Occipital lobe (tissue), 2 donors: ENCODE data around the gene COL23A1. TPM values are rescaled to one million over a fixed set of nuclear protein-coding genes. Genes with fewer than 3 reads are reported as not detected.
"Not testable (repeated sequence)": the region's sequence is repeated elsewhere in the genome, so short reads cannot be mapped to it uniquely, and the experiment has no call there.

ENCODE experiments used
- DNase-seq: peaks from one replicate; lab custom pipeline; 2025; lab: John Stamatoyannopoulos, UW
- total RNA-seq: library from RNA; depleted of rRNA; stranded (reverse); fragments of >200 nt; gene quantifications from one replicate; pipeline ENCODE4 v1.2.3, GENCODE V29; 2014

COL23A1 gene
- total RNA-seq, 1 donor from 2014 or later, result 0.16 TPM

DNA sequence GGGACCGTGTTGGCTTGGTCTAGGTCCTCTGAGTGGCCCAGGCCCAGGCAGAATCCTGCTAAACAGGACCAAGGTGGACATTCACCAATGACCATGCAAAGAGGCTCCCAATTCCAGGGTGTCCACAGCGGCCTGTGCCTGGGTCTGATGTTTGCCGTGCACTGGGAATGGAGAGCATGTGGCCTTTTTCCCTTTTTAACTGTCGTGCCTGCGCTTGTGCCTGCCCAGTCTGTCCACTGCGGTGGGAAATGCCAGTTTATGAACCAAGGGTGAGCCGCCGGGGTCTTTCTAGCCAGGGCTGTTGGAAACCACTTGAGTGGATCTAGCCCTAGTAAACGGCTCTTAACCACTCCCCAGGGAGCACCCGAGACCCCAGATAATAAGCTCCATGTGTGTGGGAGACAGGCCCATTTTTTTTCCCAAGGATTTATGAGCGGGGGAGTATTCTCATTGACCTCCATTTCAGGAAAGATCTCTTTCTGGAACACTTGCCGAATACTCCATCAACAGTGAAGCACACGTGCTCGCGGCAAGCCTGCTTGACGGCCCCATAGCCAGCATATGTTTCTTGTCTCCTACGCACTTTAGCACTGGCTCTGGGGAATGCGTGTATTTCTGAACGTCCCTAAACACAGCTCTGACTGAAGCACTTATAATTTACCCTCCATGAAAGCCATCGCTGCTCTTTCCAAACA is 264.4 kb downstream of the COL23A1 start:
- DNase-seq, result no peak

DNA sequence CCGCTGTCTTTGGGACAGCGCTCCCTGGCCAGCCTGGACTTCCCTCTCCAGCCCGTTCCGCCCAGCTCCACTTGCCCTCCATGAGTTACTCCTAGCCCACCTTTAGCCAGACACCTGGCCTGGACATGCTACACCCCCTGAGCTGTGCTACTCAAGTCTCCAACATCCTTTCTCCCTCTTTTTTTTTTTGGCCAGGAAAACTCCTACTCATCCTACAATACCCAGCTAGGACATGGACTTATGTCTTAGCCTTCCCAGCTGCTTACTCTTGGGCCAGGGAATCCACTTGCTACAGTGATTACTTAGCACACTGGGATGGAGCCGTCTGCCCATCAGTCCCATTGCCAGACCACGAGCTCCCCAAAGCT is 264.9 kb downstream of the COL23A1 start:
- no peak for DNase-seq

- DNase-seq, result no peak
Measured at GRCh38 chr5:178324481-178325310, 265.5 kb downstream of the COL23A1 start.

DNA sequence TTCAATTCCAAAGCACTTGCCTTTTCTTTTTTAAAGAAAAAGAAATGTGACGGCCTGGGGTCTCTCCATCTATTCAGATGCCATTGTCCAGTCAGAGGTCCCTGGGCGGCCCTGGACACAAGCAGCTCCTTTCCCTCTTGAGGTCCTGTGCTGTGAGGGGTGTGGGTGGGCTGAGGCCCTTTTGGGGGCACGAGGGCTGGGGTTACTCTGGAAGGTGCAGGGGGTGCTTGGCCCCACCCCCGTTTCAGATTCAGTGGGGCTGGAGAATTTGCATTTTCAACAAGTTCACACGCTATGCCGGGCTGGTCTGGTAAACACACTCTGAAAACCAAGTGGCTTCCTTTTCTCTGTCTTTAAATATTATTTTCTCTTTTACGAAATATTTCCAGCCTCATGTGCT is 266.2 kb downstream of the COL23A1 start:
- no peak for DNase-seq

GRCh38 chr5:178323541-178323865 is 266.7 kb downstream of the COL23A1 start:
- no peak for DNase-seq

DNA sequence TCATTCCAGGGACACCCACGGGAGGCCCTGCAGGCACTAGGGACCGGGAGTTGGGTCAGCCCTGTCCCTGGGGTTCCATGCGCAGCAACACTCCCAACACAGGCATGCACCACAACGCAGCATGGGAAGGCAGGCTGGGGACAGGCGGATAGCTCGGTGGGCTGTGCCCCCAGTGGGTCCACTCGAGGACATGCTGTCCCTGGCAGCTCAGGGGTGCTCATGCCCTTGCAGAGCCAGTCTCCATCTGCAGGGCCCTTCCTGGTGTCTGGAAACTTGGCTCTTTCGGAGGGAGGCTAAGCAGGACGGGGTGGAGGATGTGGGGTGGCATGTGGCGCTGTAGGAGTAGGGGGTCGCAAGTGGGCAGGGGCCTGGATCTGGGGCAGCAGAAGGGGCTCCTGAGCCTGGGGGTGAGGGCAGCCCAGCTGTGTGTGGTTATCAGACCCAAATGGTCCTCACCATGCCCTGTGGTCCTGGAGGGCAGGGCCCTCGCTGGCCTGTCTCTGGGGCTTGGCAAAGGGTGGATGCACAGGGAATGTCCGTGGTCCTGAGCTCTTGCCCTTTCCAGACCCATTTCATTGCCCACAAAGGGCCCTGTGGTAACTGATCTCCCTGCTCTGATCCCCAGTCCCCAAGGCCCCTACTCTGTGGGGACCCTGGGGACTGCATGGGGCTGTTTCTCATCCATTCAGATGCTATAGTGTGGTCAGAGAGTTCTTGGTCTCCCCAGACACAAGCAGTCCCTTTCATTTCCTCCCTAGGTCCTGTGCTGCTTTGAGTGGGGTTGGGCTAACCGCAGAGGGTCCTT is 267.3 kb downstream of the COL23A1 start:
- no peak for DNase-seq

DNA sequence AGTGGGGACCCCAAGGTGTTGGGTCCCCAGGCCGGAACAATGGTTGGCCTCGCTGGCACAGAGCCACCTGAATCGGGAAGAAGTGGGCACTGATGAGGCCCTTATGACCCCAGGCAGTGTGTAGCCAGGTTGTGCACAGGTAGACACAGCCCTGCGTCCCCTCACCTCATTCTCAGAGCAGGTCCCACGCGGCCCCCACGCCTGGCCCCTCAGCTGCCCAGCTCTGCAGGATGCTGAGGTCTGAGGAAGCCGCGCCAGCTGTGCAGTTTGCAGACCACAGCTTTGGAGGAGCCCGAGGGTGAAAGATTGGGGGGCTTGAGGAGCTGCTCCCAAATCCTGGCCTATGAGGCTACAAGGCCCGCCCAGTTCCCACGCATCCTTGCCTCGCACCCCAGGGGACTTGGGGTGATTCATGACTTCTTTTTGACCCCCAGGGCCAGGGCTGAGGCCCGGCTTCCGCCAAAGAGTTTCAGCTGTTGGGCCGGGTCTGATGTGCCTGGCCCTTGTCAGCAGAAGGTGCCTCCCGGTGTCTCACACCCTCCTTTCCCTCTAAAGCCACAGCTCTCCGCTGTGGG is 269.8 kb downstream of the COL23A1 start:
- no peak for DNase-seq

DNA sequence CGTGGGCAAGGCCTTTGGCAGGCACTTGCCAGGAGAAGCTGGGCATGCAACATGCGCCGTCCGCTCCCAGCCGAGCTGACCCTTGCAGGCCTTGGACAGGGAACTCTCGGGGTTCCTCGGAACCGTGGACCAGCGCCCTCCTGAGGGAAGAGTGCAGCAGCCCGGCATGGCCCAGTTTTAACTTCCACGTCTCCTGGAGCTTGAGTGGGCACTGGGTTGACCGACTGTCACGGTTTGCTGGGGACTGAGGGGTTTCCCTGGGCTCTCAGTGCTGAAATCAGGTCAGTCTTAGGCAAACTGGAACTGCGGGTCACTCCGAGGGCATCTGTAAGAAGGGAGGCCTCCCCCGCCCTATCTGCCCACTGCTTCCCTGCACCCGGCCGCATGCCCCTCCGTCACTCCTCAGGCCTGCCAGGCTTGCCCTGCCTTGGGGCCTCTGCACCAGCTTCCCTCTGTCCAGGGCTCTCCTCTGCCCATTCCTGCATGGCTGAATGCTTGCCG is 270.6 kb downstream of the COL23A1 start:
- no peak for DNase-seq

DNA sequence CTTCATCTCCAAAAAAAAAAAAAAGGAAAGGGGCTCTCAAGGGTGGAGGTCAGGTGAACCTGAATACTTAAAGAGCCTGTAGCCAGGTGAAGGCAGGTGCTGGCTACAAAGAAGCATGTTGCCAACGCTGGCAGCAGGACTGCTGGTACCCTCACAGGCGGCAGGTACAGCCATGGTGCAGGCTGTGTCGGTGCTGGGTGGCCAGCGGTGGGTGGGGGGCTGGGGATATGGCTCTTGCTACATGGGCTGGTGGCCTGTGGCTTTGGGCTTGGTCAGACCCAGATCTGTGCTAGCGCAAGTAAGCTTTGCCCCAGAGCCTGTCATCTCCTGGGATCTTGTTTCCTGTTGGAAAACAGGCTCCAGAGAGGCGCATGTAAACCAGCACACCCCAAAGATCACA is 271.3 kb downstream of the COL23A1 start:
- DNase-seq, result no peak

DNA sequence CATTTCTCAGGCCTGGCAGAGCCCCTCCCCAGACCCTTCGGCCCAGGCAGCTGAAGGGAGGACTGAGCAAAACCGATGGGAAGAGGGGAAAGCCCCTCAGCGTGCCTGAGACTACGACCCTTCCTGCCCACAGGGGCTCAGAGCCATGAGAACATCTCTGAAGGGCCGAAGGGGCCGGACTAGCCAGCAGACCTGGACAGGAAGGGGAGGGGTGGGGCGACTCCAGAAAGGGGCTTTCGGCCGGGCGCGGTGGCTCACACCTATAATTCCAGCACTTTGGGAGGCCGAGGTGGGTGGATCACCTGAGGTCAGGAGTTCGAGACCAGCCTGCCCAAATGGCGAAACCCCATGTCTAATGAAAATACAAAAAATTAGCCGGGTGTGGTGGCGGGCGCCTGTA is 271.8 kb downstream of the COL23A1 start:
- DNase-seq, result no peak

DNA sequence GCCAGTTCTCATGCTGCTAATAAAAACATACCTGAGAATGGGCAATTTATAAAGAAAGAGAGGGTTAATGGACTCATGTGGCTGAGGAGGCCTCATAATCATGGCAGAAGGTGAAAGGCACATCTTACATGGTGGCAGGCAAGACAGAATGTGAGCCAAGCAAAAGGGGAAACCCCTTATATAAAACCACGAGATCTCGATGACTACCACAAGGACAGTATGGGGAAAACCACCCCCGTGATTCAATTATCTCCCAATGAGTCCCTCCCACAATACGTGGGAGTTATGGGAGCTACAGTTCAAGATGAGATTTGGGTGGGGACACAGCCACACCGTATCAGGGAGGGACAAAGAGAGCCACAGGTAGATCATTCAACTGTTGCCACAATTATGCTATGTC is 272.5 kb downstream of the COL23A1 start:
- not testable (repeated sequence) for DNase-seq

- DNase-seq, result no peak
Measured at GRCh38 chr5:178314961-178315820, 275.0 kb downstream of the COL23A1 start.

GRCh38 chr5:178314061-178314660 is 276.0 kb downstream of the COL23A1 start:
- DNase-seq, result no peak

- DNase-seq, result no peak
Measured at GRCh38 chr5:178313316-178313715, 276.9 kb downstream of the COL23A1 start.

DNA sequence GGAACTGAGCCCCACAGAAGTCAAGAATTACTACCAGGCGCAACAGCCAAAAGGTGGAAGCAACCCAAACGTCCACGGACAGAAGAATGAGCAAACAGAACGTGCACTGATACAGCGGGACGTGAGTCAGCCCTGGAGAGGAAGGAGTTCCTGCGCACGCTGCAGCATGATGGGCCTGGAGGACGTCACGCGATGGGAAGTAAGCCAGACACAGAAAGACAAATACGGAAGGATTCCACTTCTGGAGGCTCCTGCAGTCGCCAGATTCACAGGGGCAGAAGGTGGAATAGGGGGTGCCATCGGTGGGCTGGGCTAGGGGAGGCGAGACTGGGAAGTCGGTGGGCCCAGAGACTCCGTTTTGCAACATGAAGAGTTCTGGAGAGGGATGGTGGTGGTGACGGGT is 277.3 kb downstream of the COL23A1 start:
- DNase-seq, result no peak

DNA sequence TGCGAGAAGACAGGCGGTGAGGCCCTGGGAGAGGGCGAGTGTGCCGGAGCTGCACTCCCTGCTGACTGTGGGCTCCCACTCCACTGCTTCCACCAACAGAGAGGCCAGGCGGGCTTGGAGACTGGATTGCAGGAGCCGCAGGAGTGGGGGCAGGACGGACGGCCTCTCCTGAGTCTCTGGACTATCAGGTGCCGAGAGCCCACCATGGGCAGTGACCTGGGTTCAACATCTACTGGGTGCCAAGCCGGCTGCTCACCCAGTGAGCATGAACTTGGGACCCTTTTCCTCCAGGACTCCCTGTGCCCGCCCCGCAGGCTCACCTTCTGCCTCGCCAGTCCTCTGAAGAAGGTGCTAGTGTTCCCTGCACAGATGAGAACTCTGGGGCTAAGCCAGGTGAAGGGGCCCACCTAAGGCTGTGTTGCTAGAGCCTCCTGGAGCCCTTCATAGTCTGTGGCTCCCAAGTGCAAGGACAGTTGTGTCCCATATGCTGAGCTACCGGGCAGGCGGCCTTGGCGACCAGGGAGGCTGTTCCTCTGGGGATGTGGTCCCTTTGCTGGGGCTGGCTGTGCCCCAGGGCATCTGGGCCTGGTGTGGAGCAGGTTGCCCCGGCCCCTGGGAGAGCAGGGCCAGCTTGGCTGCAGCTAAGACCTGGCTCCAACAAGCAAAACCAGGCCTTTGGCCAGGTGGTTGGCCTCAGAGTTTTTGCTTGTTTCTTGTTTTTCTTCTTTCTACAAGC is 279.9 kb downstream of the COL23A1 start:
- no peak for DNase-seq

DNA sequence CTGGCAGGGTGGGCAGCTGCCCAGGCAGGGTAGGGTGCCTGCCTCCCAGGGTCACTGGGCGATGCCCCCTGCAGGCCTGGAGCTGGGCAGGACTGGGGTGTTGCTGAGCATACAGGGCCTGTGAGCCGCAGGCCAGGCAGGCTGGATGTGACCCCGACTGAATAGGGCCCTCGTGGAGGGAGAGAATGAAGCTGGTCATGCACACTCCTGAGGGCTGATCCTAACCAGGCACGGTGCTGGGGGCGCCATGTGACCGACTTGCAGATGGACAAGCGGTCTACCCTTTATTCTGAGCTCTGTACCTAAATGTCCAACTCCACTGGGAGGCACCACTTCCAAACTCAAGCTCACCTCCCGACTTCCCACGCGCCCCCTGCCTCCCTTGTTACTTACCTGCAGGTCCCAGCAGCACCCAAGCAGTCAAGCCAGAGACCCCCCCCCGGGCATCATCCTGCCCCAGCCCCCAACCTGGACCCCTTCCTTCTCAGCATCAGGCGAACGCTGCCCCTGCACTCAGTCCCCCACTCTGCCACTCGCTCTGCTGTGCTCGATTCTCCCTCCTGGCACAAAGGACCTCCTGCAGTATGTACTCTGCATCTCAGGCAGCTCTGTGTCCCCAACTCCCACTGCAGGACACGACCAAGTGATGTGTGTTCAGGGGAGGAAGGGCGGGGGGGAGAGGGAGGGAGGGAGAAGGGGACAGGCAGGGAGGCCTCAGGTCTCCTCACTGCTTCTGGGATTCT is 280.8 kb downstream of the COL23A1 start:
- no peak for DNase-seq

DNA sequence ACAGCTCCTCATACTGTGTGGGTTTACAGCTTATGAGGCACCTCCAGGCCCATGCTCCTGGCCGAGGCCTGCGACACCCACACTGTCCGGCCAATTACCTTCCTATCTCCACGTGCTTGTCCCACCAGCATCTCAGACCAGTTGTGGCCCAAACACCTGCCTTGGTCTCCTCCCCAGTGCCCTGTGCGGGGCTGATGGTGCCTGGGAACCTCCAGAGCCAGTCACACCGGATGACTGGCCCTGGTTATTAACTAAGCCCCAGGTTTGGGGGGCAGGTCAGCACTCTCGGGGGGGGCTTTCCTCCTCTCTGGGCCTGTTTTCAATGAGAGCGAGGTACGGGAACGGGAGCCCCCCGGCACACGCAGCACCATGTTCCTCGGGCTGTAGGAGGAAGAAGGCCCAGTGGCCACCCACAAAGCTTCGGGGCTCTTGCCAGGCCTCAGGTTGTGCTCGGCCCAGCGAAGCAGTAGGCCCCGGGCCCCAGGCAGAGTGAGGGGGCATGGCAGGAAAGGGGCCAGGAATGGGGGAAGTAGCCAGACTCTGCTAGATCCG is 281.6 kb downstream of the COL23A1 start:
- no peak for DNase-seq
